Esophagus squamous epithelium (tissue), 5 donors: Measurements from ENCODE around the gene ZNF608. TPM values are rescaled to one million over a fixed set of nuclear protein-coding genes. Genes with fewer than 3 reads are reported as not detected.

Experiments
- DNase-seq: peaks from one replicate; lab custom pipeline; 2025; lab: John Stamatoyannopoulos, UW
- H3K27ac ChIP-seq, 4 donors: fragments of 200-600 bp; sonication (generic); one replicate each; pipeline ENCODE4 v1.5.1; 2016 to 2019; ENCODE audit warnings: mild to moderate bottlenecking in 1 of 4
- H3K27me3 ChIP-seq, 4 donors: fragments of 200-600 bp; sonication (generic); 1 replicate in 3 of 4; 2 replicates in 1 of 4; pipeline versions ENCODE4 v1.5.1 to v1.6.0; 2017 to 2021; ENCODE audit warnings: antibody characterized with exemption in 1 of 4
- H3K36me3 ChIP-seq, 3 donors: fragments of 200-600 bp; sonication (generic); one replicate each; pipeline ENCODE4 v1.5.1; 2016 to 2019
- H3K4me1 ChIP-seq, 3 donors: fragments of 200-600 bp; sonication (generic); one replicate each; pipeline ENCODE4 v1.5.1; 2017 to 2019
- H3K4me3 ChIP-seq, 4 donors: fragments of 200-600 bp; sonication (generic); 1 replicate in 3 of 4; 2 replicates in 1 of 4; pipeline ENCODE4 v1.5.1; 2016 to 2019; ENCODE audit warnings: mild to moderate bottlenecking in 2 of 4, moderate library complexity in 1 of 4
- H3K9me3 ChIP-seq, 3 donors: fragments of 200-600 bp; sonication (generic); one replicate each; pipeline ENCODE4 v1.5.1; 2016 to 2019
- CTCF ChIP-seq, 6 experiments: fragments of 450-650 bp in 4 of 6; fragments of 200-600 bp in 2 of 6; sonication (generic) in 2 of 6; IDR thresholded peaks; one replicate each; pipeline ENCODE4 v1.5.1; 2016 to 2019; ENCODE audit warnings: antibody characterized with exemption in 6 of 6, mild to moderate bottlenecking in 4 of 6, moderate library complexity in 4 of 6
- POLR2A ChIP-seq, 4 donors: fragments of 450-650 bp; IDR thresholded peaks; one replicate each; pipeline ENCODE4 v1.6.1; 2017; ENCODE audit warnings: antibody characterized with exemption in 4 of 4, mild to moderate bottlenecking in 4 of 4, moderate library complexity in 3 of 4
- WGBS, 2 donors: methylation state at CpG; one replicate each; pipeline ENCODE4 v1.1.5; 2018; 5-methylcytosine and 5-hydroxymethylcytosine counted together
- intact Hi-C: fragments of 100-400 bp; cut with DNase I; formaldehyde crosslinking; loops from one replicate; pipeline ENCODE4 v1.15.0; 2022
- total RNA-seq, 4 donors: library from RNA; depleted of rRNA; stranded (reverse); fragments of >200 nt; gene quantifications; one replicate each; pipeline ENCODE4 v1.1.0, GENCODE V29; 2016
- donor health status: DM: yes; HTN: yes; CAD: no.

Gene ZNF608
- total RNA-seq, 4 donors from 2014 or later: 5.8 to 25.7 (median 10.4) TPM

DNA sequence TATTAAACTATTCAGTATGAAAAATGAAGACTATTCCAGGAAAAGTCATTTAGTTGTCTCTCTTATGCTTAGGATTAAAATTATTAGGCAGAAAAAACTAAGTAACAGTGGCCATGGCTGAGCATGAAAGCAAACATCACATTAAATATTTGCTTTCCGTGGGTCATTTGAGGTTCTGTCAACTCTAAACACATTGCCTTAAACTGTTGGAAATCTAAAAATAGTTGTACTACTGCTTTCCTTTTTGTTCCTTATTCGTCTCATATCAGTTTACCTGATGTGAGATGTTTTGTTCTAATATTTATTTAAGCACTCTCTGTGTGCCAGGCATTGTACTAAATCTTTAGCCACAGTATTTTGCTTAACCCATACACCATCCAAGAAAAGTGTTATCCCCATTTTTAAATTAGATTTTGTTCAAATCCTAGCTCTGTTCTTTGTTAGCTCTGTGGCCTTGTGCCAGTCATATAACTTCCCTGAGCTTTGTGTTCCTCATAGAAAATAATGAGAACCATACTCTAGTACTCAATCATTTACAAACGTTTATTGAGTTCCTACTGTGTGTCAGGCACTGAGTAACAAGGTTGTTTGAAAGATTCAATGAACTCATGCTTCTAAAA lies 18.7 kb upstream of the ZNF608 start:
- no peak overlapping the region for H3K4me3 ChIP-seq
- DNase-seq: no peak
- intact Hi-C loops: no loop called here
- 29 to 31% methylated on average over 3 of the region's 3 CpGs for WGBS, 2 donors
- no peaks in the 10 kb centered on the region for H3K4me1 ChIP-seq
- H3K27me3 ChIP-seq: no peaks in the 10 kb centered on the region
- H3K9me3 ChIP-seq: no peaks in the 10 kb centered on the region
- no peak overlapping the region for H3K27ac ChIP-seq
- TF ChIP-seq POLR2A (IDR thresholded peaks at IDR 0.05) (no peak), CTCF (IDR thresholded peaks at IDR 0.05) (no peak)
- no peaks in the 10 kb centered on the region for H3K36me3 ChIP-seq

DNA sequence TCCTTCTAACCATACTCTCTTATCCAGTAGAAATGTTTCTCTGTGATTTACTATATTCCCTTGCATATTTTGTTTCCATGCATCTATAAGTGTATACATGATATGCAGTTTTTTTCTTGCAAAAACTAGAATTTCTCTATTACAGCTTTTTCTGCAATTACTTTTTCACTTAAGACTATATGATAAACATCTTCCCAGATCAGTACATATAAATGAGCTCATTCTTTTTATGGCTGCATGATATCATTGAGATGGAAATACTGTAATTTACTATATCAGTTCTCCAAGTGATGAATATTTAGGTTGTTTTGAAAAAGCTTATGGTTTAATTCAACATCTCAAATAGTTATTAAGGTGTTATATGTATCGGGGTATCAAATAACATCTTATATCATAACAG lies 18.1 kb upstream of the ZNF608 start:
- DNase-seq: no peak
- TF ChIP-seq CTCF (IDR thresholded peaks at IDR 0.05): no peak
- no peak for TF ChIP-seq POLR2A (IDR thresholded peaks at IDR 0.05)
- Histone ChIP-seq H3K9me3 (no peaks in the 10 kb centered on the region), H3K27ac (no peak overlapping the region), H3K36me3 (no peaks in the 10 kb centered on the region), H3K4me3 (no peak overlapping the region), H3K4me1 (no peaks in the 10 kb centered on the region), H3K27me3 (no peaks in the 10 kb centered on the region)
- intact Hi-C loops: no loop called here
- whole genome bisulfite sequencing, 2 donors: 75 to 89% methylated on average over 1 of the region's 1 CpG

GRCh38 chr5:124761010-124761409 lies 14.6 kb upstream of the ZNF608 start:
- Histone ChIP-seq H3K27ac (no peak overlapping the region), H3K9me3 (no peaks in the 10 kb centered on the region), H3K4me1 (no peaks in the 10 kb centered on the region), H3K27me3 (no peaks in the 10 kb centered on the region), H3K4me3 (no peak overlapping the region), H3K36me3 (no peaks in the 10 kb centered on the region)
- TF ChIP-seq CTCF (IDR thresholded peaks at IDR 0.05): no peak
- 89 to 96% methylated on average over 4 of the region's 4 CpGs for WGBS, 2 donors
- no peak for DNase-seq
- intact Hi-C loops: no loop called here

DNA sequence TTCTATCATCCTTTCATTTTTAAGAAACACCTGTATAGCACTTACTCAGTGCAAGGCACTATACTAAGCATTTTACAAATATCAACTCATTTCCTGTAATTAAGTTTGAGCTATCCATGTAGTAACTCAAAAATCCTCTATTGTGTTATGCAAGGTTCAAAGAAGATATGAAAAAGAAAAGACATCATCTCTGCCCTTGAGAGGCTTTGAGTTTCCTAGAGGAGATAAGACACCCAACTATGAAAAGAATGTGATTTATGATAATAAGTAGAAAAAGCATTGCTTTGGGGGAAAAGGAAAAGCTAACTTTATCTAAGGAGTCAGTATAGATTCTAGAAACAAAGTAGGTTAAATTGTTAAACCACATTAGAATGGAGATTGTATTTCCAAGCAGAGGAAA lies 14.2 kb upstream of the ZNF608 start:
- H3K27ac ChIP-seq: no peak overlapping the region
- DNase-seq: no peak
- no peaks in the 10 kb centered on the region for H3K36me3 ChIP-seq
- H3K4me3 ChIP-seq: no peak overlapping the region
- no peaks in the 10 kb centered on the region for H3K4me1 ChIP-seq
- TF ChIP-seq CTCF (IDR thresholded peaks at IDR 0.05) (no peak), POLR2A (IDR thresholded peaks at IDR 0.05) (no peak)
- no peaks in the 10 kb centered on the region for H3K9me3 ChIP-seq
- intact Hi-C loops: no loop called here
- no peaks in the 10 kb centered on the region for H3K27me3 ChIP-seq

- Histone ChIP-seq H3K9me3 (no peaks in the 10 kb centered on the region), H3K36me3 (no peaks in the 10 kb centered on the region), H3K27ac (no peak overlapping the region), H3K27me3 (no peaks in the 10 kb centered on the region), H3K4me3 (no peak overlapping the region), H3K4me1 (no peaks in the 10 kb centered on the region)
- intact Hi-C loops: no loop called here
- DNase-seq: no peak
- WGBS, 2 donors: 69 to 73% methylated on average over 3 of the region's 3 CpGs
- TF ChIP-seq POLR2A (IDR thresholded peaks at IDR 0.05) (no peak), CTCF (IDR thresholded peaks at IDR 0.05) (no peak)
Observed at GRCh38 chr5:124755565-124755964, 9.1 kb upstream of the ZNF608 start.
